ENCODE data around the gene FREY1. TPM values are rescaled to one million over a fixed set of nuclear protein-coding genes. Genes with fewer than 3 reads are reported as not detected.

FREY1 gene
- total RNA-seq, 2 experiments from 2014 or later, result 1.5 to 2.3 TPM

GRCh38 chr11:45859661-45860140 lies 47.4 kb downstream of the FREY1 start:
- ChIA-PET POLR2A (no interaction called here), CTCF (interaction anchor here (0.9 to 1.3 kb wide), 2 partner anchors 13 to 105 kb away, joined by 3 read pairs; no protein-coding TSS in a partner anchor)
- no peak for DNase-seq
- H3K36me3 Mint-ChIP-seq (ENCODE audit: low read depth), result peaks cover 34% of the 10 kb centered on the region
- H3K4me3 Mint-ChIP-seq, result no peak overlapping the region
- H3K9me3 Mint-ChIP-seq, result no peaks in the 10 kb centered on the region
- H3K27me3 Mint-ChIP-seq, result no peaks in the 10 kb centered on the region
- no peaks in the 10 kb centered on the region for H3K4me1 Mint-ChIP-seq
- H3K27ac Mint-ChIP-seq, result no peak overlapping the region

GRCh38 chr11:45858751-45859398 lies 48.2 kb downstream of the FREY1 start:
- no peak for DNase-seq
- CTCF ChIA-PET, result interaction anchor here (1.3 kb wide), 1 partner anchor 13 kb away, joined by 3 read pairs; no protein-coding TSS in a partner anchor
- Mint-ChIP-seq H3K27ac (no peak overlapping the region), H3K9me3 (no peaks in the 10 kb centered on the region), H3K36me3 (ENCODE audit: low read depth) (peaks cover 34% of the 10 kb centered on the region), H3K27me3 (no peaks in the 10 kb centered on the region), H3K4me3 (no peak overlapping the region), H3K4me1 (no peaks in the 10 kb centered on the region)
- POLR2A ChIA-PET, result interaction anchor here (2.0 kb wide), 1 partner anchor 10 kb away, joined by 4 read pairs; no protein-coding TSS in a partner anchor

GRCh38 chr11:45857961-45858474 lies 49.1 kb downstream of the FREY1 start:
- CTCF ChIA-PET, result interaction anchor here (0.9 kb wide), 1 partner anchor 14 kb away, joined by 3 read pairs; no protein-coding TSS in a partner anchor
- H3K4me3 Mint-ChIP-seq, result no peak overlapping the region

More at GRCh38 chr11:45857961-45858474, 49.1 kb downstream of the FREY1 start:
- no peak overlapping the region for H3K27ac Mint-ChIP-seq
- peaks cover 31% of the 10 kb centered on the region for H3K36me3 Mint-ChIP-seq (ENCODE audit: low read depth)
- POLR2A ChIA-PET, result interaction anchor here (1.2 to 2.0 kb wide), 2 partner anchors 11 kb away, joined by 3 to 4 read pairs; no protein-coding TSS in a partner anchor
- no peaks in the 10 kb centered on the region for H3K9me3 Mint-ChIP-seq
- no peak for DNase-seq
- no peaks in the 10 kb centered on the region for H3K27me3 Mint-ChIP-seq
- H3K4me1 Mint-ChIP-seq, result no peaks in the 10 kb centered on the region

Other genes starting within 250 kb of the FREY1 start
- gene CHST1, start 241.6 kb downstream of the FREY1 start, total RNA-seq, result not detected
- 10 to 100 TPM; 15.0 to 17.5 TPM for gene SLC35C1, start 102.1 kb downstream of the FREY1 start, total RNA-seq
- gene CRY2, start 59.8 kb downstream of the FREY1 start, total RNA-seq, result 10 to 100 TPM; 18.4 to 22.7 TPM
- gene MAPK8IP1, start 21.6 kb downstream of the FREY1 start, total RNA-seq, result under 1 TPM; 0.48 to 0.50 TPM
- 10 to 100 TPM; 54.1 to 55.0 TPM for gene PEX16, start 10.6 kb upstream of the FREY1 start, total RNA-seq
- 1 to 10 TPM in 1 of 2 experiments, under 1 TPM in 1; 0.58 to 1.1 TPM for gene LARGE2, start 15.4 kb upstream of the FREY1 start, total RNA-seq
- gene PHF21A, start 214.2 kb upstream of the FREY1 start, total RNA-seq, result 10 to 100 TPM; 52.6 to 56.9 TPM